Measurements from ENCODE around the gene ARHGAP22.
A peak's percentile ranks its signal among the peaks of the same experiment; 100 is the strongest.

ARHGAP22 gene

DNA sequence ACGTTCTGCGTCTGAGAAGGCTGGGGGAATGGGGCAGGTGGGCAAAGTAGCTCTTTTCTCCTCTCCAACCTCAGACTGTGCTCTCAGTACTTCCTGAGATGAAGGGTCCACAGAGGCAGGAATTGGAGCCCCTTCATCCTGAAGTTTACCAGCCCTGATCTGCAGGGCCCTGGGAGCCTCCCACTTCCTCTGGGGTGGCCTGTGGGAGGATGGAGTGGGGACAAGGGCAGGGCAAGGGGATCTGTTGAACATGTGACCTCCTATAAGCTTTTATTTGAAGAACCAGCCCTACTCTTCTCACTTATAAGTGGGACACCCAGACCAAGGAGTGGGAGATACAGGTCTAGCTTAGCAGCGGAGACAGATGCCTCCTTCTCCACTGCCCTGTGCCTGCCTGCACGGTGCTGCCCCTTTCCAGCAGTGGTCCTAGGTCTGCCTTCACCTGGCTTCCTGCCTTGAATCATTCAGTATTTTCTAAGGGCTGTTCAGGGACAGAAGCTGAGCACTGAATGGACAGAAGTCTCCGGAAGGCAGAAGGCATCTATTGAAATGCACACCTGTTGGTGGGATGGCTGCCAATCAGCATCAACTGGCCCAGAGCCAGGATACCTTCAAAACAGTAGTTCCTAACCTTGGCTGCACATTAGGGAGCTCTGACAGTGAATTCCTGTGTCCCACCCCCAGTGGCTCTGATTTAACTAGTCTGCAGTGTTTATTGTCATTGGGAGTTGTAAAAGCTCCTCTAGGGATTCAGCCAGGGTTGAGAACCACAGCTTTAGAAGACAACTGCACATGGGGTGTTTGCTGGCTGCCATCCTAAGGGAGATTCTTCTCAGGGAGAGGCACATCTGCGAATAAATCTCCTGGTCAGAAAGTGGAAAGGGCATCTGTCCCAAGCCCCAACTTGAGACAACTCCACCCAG, 2.7 kb upstream of the ARHGAP22 start:
- ATAC-seq (ENCODE audit: low read depth) (peak; percentile 3), DNase-seq (ENCODE audit: low spot score in 2 of 2) (no peak)
- H3K9me3 Mint-ChIP-seq: no peaks in the 10 kb centered on the region
- no peak overlapping the region for H3K27ac Mint-ChIP-seq
- H3K4me3 Mint-ChIP-seq: no peak overlapping the region
- H3K36me3 Mint-ChIP-seq: no peaks in the 10 kb centered on the region
- peaks cover 13% of the 10 kb centered on the region for H3K27me3 Mint-ChIP-seq
- H3K4me1 Mint-ChIP-seq: peaks cover 26% of the 10 kb centered on the region

DNA sequence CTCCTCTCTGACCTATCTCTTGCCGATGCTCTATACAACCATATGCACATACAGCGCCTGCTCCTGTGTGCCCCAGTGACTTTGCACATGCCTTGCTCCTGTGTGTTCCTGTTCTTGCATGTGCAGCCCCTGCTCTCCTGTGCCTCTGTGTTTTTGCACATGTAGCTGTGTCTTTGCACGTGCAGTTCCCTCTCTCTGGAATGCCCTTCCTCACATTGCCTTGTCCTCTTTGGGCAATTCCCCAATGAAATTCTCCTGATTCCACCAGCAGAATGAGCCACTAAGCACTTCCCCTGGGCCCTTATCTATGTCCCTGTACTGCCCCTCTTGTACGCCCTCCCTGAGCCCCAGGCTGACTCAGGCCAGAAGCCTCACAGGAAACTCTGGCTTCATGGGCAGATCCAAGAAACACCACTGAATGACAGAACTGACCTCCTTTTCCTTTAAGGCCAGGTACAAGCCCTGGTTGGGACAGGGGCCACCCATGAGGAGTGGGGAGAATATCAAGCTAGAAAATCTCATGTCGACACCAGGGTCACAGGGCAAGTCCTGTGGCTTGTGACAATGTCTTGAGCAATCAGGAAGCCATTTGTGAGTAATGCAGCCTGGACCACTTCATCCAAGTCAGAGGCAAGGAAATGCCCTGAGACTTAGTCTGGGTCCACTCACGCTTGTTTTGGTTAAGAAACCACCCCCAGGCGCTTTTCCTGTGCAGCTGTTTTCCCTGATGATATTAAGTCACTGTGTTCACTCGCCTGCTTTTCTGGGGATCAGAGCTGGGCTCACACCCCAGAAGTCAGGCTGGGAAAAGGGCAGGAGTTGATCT, 1.9 kb upstream of the ARHGAP22 start:
- peaks cover 21% of the 10 kb centered on the region for H3K4me1 Mint-ChIP-seq
- DNase-seq (ENCODE audit: low spot score in 2 of 2): no peak
- H3K27ac Mint-ChIP-seq: no peak overlapping the region
- no peaks in the 10 kb centered on the region for H3K9me3 Mint-ChIP-seq
- H3K4me3 Mint-ChIP-seq: peak overlapping the region; percentile 30
- no peak for ATAC-seq (ENCODE audit: low read depth)
- H3K36me3 Mint-ChIP-seq: no peaks in the 10 kb centered on the region
- H3K27me3 Mint-ChIP-seq: peaks cover 9% of the 10 kb centered on the region

DNA sequence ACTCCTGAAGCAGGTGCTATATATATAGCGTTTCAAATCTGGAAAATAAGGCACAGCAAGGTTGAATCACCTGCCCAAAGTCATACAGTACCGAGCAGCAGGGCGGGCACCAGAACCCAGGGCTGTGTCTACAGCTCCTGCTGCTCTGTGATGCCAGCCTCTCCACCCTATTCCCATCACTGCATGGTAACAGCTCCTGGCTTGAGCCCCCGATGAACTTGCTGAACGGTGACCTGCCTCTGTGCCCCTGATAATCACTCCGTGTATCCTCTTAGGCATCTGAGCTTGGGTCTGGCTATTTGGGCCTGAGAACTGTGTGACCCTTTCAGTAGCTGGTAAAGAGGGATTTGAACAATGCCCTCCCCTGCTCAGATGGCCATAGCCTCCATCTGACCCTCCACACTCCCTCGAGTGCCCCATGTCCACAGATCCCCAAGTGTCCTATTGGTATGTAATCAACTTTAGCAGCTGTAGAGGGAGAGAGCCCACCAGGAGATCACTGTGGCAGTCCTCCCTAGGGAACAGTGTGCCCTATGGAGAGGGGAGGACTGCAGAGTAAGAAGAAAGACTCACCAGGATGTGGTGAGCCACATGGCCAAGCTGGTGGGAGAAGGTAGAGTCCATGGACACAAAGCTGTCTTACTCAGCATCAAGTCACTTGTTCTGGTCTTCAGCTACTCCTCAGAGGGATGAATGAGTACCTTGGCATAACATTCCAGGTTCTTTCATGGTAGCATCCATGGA, 1.1 kb upstream of the ARHGAP22 start:
- H3K27ac Mint-ChIP-seq: no peak overlapping the region
- H3K4me3 Mint-ChIP-seq: peak overlapping the region; percentile 10
- H3K9me3 Mint-ChIP-seq: no peaks in the 10 kb centered on the region
- ATAC-seq (ENCODE audit: low read depth) (no peak), DNase-seq (ENCODE audit: low spot score in 2 of 2) (no peak)
- peaks cover 20% of the 10 kb centered on the region for H3K4me1 Mint-ChIP-seq
- H3K36me3 Mint-ChIP-seq: no peaks in the 10 kb centered on the region
- H3K27me3 Mint-ChIP-seq: peaks cover 8% of the 10 kb centered on the region

DNA sequence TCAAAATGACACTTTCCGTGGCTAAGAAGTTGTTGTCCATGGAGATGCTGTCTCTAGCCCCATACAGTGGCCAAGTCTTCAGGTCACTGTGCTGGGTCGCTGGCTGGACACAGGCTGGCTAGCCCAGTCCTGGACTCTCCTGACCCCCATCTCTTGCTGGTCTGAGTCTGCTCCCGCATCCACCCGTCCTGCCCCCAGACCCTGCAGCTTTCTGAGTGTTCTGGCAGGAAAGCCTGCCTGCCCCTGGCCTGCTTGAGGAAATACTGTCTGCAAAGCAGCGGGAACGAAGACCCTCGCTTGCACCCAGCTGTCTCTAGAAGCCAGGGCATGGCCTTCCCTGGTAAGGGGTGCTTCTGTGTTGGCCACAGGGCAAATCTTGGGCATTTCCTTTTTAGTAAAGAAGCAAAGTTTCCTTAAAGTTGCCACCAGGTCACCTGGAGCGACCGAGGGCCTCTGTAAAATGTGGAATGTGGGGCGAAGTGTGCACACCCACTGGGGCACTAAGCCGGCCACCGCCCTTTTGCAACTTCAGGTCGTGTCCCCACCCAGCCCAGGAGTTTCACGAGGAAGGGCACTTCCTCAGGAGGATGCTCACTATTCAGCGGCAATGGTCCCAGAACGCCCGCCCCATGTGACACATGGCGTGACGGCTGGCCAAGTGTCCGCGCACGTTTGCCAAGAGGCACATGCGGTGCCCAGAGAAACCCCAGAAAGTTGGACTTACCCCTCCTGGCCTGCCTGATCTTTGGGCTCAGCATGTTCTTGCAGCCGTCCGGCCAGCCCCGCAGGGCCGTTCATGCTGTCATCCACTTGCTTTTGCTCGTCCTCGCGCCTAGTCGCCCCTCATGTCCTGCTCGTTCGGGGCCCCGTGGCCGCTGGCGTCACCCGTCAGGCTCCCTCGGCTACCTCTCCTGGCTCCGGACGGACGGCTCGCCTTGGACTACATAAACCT, 558 bp downstream of the ARHGAP22 start:
- DNase-seq (ENCODE audit: low spot score in 2 of 2) (no peak), ATAC-seq (ENCODE audit: low read depth) (peak; percentile 14)
- H3K9me3 Mint-ChIP-seq: no peaks in the 10 kb centered on the region
- no peaks in the 10 kb centered on the region for H3K36me3 Mint-ChIP-seq
- peaks cover 5% of the 10 kb centered on the region for H3K27me3 Mint-ChIP-seq
- H3K27ac Mint-ChIP-seq: no peak overlapping the region
- H3K4me3 Mint-ChIP-seq: peak overlapping the region; percentile 72
- peaks cover 20% of the 10 kb centered on the region for H3K4me1 Mint-ChIP-seq

DNA sequence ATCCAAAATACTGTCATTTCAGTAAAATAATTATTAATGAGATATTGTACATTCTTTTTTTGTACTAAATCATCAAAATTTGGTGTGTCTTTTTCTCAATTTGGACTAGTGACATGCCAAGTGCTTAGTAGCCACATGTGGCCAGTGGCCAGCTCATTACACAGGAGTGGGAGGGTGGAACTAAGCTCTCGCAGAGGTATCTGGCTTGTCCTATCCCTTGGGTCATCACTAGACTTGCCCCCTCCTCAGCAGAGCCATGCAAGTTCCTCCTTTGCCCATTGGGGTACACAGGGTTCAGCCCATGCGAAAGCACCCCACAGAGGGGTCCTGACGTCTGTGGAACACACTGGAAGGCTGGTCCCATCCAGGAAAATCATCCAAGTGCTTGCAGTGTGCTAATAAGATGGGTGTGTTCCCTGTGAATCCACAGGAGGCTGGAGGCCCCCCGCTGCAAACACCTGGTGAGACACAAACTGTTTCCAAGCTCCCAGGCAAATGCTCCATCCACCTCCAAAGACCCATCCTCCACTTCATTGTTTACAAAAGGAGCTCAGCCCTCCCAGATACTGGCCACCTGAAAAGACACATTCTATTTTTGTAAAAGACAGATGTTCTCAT, 1.3 kb downstream of the ARHGAP22 start:
- Mint-ChIP-seq H3K36me3 (no peaks in the 10 kb centered on the region), H3K4me1 (peaks cover 22% of the 10 kb centered on the region), H3K27me3 (peaks cover 5% of the 10 kb centered on the region), H3K9me3 (no peaks in the 10 kb centered on the region), H3K4me3 (no peak overlapping the region), H3K27ac (no peak overlapping the region)
- ATAC-seq (ENCODE audit: low read depth) (no peak), DNase-seq (ENCODE audit: low spot score in 2 of 2) (no peak)

DNA sequence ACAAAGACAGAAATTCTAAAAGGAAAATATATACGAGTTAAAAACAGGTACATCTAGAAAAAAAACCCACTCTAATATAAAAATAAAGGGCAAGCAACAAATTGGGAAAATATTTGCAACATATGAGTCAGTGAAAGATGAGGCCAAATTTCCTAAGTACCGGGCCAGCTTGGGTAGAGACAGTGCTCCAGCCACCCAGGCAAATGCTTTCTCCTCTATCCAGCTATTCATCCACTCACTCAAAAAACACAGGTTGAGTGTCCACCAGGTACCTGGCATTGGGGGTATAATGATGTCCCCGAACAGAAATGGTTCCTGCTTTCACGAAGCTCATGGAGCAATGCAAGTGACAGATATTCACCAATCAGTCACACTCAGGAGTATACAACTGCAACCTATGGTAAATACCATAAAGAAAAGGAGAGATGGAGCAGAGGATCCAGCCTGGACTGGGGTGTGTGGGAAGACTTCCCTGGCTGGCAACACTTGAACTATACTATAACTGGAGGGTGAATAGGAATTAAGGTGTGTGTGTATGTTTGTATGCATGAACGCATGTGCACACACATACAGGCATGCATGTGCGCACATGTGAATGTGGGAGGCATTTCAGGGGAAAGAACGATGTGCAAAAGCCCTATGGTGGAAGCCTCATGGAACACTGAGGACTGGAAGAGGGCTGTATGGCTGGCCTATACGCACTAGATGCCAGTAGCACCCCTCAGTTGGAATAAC, 2.3 kb downstream of the ARHGAP22 start:
- Mint-ChIP-seq H3K36me3 (no peaks in the 10 kb centered on the region), H3K9me3 (no peaks in the 10 kb centered on the region), H3K27ac (no peak overlapping the region), H3K27me3 (peaks cover 5% of the 10 kb centered on the region), H3K4me1 (peaks cover 17% of the 10 kb centered on the region), H3K4me3 (no peak overlapping the region)
- DNase-seq (ENCODE audit: low spot score in 2 of 2) (no peak), ATAC-seq (ENCODE audit: low read depth) (no peak)

DNA sequence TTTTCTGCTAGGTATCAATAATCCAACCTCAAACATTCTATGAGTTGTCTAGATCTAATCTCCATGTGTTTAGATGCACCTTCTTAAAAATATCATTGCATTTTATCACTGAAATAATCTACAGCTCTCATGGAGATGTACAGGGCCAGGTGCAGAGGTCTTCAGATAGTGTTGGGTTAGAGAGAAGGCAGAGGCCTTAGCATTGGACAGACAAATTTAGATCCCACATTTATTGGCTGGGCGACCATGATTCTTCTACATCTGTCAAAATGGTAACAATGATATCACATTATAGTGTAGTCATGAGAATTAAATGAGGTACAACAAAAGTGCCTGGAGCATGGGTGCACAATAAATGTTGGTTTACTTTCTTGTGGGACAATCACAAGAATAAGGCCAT, 3.1 kb downstream of the ARHGAP22 start:
- no peaks in the 10 kb centered on the region for H3K9me3 Mint-ChIP-seq
- no peak overlapping the region for H3K4me3 Mint-ChIP-seq
- no peak overlapping the region for H3K27ac Mint-ChIP-seq
- H3K4me1 Mint-ChIP-seq: peaks cover 17% of the 10 kb centered on the region
- H3K36me3 Mint-ChIP-seq: no peaks in the 10 kb centered on the region
- ATAC-seq (ENCODE audit: low read depth) (no peak), DNase-seq (ENCODE audit: low spot score in 2 of 2) (no peak)
- peaks cover 5% of the 10 kb centered on the region for H3K27me3 Mint-ChIP-seq

DNA sequence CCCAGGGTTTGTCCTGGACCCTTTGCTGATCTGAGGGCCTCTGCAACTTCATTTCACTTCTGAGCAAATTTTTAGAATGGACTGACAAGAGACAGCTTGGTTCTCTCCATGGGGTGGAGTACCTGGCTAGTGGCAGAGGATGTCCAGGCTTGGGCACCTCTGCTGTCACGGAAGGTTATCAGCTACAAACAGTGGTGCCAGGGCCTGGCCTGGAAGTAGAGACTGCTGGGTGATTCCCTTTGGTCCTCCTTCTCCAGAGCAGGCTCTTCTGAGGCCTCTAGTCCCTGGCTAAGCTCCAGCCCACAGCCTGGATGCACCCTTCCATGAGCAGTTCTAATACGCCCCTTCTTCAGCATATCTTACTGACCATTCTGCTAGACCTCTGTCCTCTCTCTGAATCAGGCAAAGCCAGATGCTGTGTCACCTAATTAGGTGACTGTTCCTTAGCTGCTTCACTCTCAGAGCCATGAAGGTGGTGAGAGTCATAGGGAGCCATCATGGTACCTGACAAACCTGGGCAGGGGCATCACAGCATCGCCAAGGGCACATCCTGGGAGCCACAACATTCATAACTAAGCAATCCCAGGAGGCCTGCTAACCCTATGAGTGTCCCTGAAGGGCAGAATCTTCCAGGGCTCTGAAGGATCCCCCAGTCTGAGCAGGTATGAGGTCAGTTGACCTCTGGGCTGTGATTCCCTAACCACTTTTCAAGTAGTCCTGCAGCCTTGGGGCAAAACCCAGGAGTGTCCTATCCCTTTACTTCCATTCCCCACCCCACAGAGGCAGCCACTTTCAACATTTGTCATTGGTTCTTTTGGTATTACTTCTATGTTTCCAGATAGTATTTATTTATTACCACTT, 4.0 kb downstream of the ARHGAP22 start:
- Mint-ChIP-seq H3K9me3 (no peaks in the 10 kb centered on the region), H3K27ac (no peak overlapping the region), H3K4me1 (peaks cover 16% of the 10 kb centered on the region), H3K36me3 (no peaks in the 10 kb centered on the region), H3K27me3 (peaks cover 4% of the 10 kb centered on the region), H3K4me3 (no peak overlapping the region)
- DNase-seq (ENCODE audit: low spot score in 2 of 2): no peak
- no peak for ATAC-seq (ENCODE audit: low read depth)

DNA sequence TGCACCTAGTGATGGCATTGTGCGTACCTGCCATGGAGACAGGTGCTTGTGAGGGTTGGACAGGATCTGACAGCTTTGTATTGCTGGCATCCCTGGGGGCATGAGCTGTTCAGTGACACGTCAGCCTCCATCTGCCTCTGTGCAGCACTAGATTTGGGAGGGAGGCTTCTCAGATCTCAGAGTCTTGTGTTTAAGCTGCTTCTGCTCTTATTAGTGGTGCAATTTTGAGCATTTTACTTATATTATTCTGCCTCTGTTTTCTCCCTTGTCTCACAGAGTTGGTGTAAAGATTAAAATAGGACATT, 5.1 kb downstream of the ARHGAP22 start:
- Mint-ChIP-seq H3K4me3 (no peak overlapping the region), H3K36me3 (no peaks in the 10 kb centered on the region), H3K27ac (no peak overlapping the region), H3K4me1 (peaks cover 10% of the 10 kb centered on the region), H3K27me3 (peaks cover 4% of the 10 kb centered on the region), H3K9me3 (no peaks in the 10 kb centered on the region)
- ATAC-seq (ENCODE audit: low read depth) (no peak), DNase-seq (ENCODE audit: low spot score in 2 of 2) (no peak)

DNA sequence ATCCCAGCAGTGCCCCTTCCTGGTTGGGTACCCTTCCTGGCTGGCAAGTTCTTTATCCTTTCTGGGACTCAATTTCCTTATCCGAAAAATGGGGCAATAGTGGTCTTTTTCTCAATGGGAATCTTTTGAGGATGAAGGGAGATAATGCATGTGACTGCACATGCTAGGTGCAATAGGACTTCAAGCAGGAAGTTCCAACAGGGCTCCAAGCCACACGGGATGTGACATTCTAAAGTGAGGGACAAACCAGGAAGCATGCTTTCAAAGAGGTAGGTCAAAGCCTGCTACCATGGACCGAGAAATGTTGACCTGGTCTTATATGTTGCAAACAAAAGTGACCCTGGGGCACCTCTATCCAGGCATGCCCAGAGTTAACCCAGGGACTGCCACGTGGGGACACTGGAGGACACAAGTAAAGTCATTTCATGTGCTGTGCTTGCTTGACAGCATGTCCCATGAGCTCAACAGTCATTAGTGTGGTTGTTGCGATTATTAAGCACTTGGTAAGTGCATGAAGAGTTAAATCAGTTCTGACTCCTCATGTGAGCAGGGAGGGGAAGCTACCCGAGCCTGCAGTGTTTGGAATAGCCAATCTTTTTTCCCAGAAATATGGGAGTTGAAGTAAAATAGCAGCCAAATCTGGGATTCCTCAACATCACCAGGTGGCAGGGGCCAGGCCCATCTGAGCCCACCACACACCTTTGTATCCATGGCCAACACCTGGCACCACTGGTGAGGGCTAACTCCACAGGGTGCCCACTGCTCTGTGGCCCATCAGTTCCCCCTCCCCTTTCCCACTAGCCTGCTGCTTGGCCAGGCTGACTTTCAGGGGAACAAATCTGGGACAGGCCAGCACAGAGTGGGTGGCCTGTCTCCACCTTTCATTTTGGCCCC, 5.7 kb downstream of the ARHGAP22 start:
- Mint-ChIP-seq H3K36me3 (no peaks in the 10 kb centered on the region), H3K4me3 (no peak overlapping the region), H3K27me3 (peaks cover 4% of the 10 kb centered on the region), H3K9me3 (no peaks in the 10 kb centered on the region), H3K4me1 (peaks cover 7% of the 10 kb centered on the region), H3K27ac (no peak overlapping the region)
- ATAC-seq (ENCODE audit: low read depth): no peak
- DNase-seq (ENCODE audit: low spot score in 2 of 2): no peak

DNA sequence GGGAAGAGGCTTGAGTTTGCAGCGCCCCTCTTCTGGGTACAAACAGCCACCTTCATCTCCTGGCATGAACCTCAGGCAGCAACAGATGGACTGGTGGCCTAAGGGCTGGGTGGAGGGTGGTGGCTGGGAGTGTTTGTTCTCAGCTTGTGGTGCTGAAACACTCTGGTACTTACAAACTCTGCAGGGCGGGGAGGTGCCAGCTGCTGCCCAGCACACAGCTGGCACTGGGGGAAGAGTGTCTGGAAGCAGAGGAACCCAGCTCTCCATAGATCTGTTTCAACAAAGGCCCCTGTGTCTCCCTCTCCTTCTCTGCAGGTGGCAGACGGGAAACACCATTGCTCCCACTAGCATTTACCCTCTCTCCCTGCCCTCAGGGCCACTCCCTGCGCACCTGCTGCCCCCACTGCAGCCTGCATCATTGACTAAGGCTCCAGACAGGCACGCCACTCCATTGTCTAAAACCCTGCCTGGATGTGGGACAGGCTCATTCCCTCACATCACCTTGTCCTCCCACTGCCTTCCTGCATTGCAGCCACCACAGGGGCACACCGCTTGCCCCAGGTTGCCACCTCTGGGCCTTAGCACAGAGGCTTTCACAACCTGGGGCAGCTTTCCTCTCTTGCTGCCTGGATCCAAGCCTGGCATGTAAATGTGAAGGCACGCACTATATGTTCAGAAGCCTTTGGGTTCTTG, 6.5 kb downstream of the ARHGAP22 start:
- Mint-ChIP-seq H3K27ac (no peak overlapping the region), H3K4me3 (no peak overlapping the region), H3K27me3 (peaks cover 4% of the 10 kb centered on the region), H3K36me3 (no peaks in the 10 kb centered on the region), H3K9me3 (no peaks in the 10 kb centered on the region), H3K4me1 (peaks cover 5% of the 10 kb centered on the region)
- ATAC-seq (ENCODE audit: low read depth) (no peak), DNase-seq (ENCODE audit: low spot score in 2 of 2) (no peak)

Measured in memory B cell (primary cell).